GM19324 (cell line): Measurements from ENCODE around the gene NOP9.
A peak's percentile ranks its signal among the peaks of the same experiment; 100 is the strongest.

Source experiments
- ATAC-seq: cut with Tn5 transposase; IDR thresholded peaks from one replicate; pipeline ENCODE4 v1.9.1; 2021; ENCODE audit warnings: mild to moderate bottlenecking, moderate library complexity; ENCODE audit not compliant: unreplicated experiment, low FRiP score

Gene NOP9

GRCh38 chr14:24307575-24308341, 8.1 kb downstream of the NOP9 start, which contains the start of gene CIDEB:
TSS of gene CIDEB (minus strand) at chr14:24307977. CDS start at chr14:24307858, 119 bp downstream.
- no peak for ATAC-seq

- no peak for ATAC-seq
These were observed 8.9 kb downstream of the NOP9 start for GRCh38 chr14:24308342-24309124.

GRCh38 chr14:24309538-24310264, 10.1 kb downstream of the NOP9 start, which contains the start of gene LTB4R2:
TSS of gene LTB4R2 (plus strand) at chr14:24310140. CDS start at chr14:24310665, 525 bp downstream.
- no peak for ATAC-seq

- no peak for ATAC-seq
These were observed 10.6 kb downstream of the NOP9 start for GRCh38 chr14:24310265-24310645.

- peak; percentile 77 for ATAC-seq
These were observed 11.3 kb downstream of the NOP9 start, which contains the start of gene LTB4R for GRCh38 chr14:24310646-24311604. TSS of gene LTB4R (plus strand) at chr14:24311502. CDS start at chr14:24315652, 4,150 bp downstream.

GRCh38 chr14:24311837-24312615, 12.4 kb downstream of the NOP9 start:
- no peak for ATAC-seq

- ATAC-seq, result no peak
These were observed 13.3 kb downstream of the NOP9 start for GRCh38 chr14:24312736-24313507.

- no peak for ATAC-seq
These were observed 14.3 kb downstream of the NOP9 start for GRCh38 chr14:24313913-24314312.

- no peak for ATAC-seq
These were observed 14.9 kb downstream of the NOP9 start for GRCh38 chr14:24314377-24315193.

GRCh38 chr14:24315243-24315806, 15.7 kb downstream of the NOP9 start:
- ATAC-seq, result no peak

- no peak for ATAC-seq
These were observed 16.4 kb downstream of the NOP9 start for GRCh38 chr14:24315807-24316596.

- no peak for ATAC-seq
These were observed 16.9 kb downstream of the NOP9 start for GRCh38 chr14:24316597-24316950.

GRCh38 chr14:24317141-24317928, 17.7 kb downstream of the NOP9 start:
- ATAC-seq, result no peak

GRCh38 chr14:24321212-24321975, 21.7 kb downstream of the NOP9 start:
- no peak for ATAC-seq

- no peak for ATAC-seq
These were observed 23.0 kb downstream of the NOP9 start for GRCh38 chr14:24322672-24323071.
